Gastrocnemius medialis (tissue), 4 donors: ENCODE data around the gene PPP3CA.
"Not testable (repeated sequence)": the region's sequence is repeated elsewhere in the genome, so short reads cannot be mapped to it uniquely, and the experiment has no call there.

Experiments
- CTCF ChIP-seq, 5 experiments: fragments of 450-650 bp in 3 of 5; fragments of 200-600 bp in 2 of 5; sonication (generic) in 2 of 5; IDR thresholded peaks in 4 of 5; conservative IDR thresholded peaks in 1 of 5; 1 replicate in 4 of 5; 2 replicates in 1 of 5; pipeline ENCODE4 v1.5.1; 2016 to 2019; ENCODE audit warnings: antibody characterized with exemption in 5 of 5, mild to moderate bottlenecking in 3 of 5, moderate library complexity in 3 of 5
- POLR2A ChIP-seq, 2 donors: fragments of 450-650 bp; IDR thresholded peaks; one replicate each; pipeline ENCODE4 v1.6.1; 2017; ENCODE audit warnings: antibody characterized with exemption in 2 of 2, mild to moderate bottlenecking in 2 of 2, moderate library complexity in 2 of 2

GRCh38 chr4:101234141-101234540 lies 113.2 kb downstream of the PPP3CA start:
- not testable (repeated sequence) for TF ChIP-seq CTCF (IDR thresholded peaks at IDR 0.05 in 4 of 5, conservative IDR thresholded peaks at IDR 0.05 in 1 of 5); POLR2A (IDR thresholded peaks at IDR 0.05)
